OCI-LY1 (cell line): ENCODE measurements around the gene PSMB10.

Experiments used
- EZH2 ChIP-seq: fragments of 200-600 bp; sonication (generic), shearing (Covaris generic); IDR thresholded peaks from 2 replicates; pipeline ENCODE4 v1.8.0; 2017; ENCODE audit warnings: borderline replicate concordance, mixed run types, mild to moderate bottlenecking, antibody characterized with exemption, low read length, moderate library complexity, mixed read lengths
- TF ChIP-seq, protein P1 (sequence below): fragments of 200-600 bp; sonication (generic), shearing (Covaris generic); IDR thresholded peaks from 2 replicates; pipeline ENCODE4 v1.5.1; 2017; ENCODE audit warnings: mild to moderate bottlenecking, antibody characterized with exemption, low read length, moderate library complexity, mixed read lengths

DNA sequence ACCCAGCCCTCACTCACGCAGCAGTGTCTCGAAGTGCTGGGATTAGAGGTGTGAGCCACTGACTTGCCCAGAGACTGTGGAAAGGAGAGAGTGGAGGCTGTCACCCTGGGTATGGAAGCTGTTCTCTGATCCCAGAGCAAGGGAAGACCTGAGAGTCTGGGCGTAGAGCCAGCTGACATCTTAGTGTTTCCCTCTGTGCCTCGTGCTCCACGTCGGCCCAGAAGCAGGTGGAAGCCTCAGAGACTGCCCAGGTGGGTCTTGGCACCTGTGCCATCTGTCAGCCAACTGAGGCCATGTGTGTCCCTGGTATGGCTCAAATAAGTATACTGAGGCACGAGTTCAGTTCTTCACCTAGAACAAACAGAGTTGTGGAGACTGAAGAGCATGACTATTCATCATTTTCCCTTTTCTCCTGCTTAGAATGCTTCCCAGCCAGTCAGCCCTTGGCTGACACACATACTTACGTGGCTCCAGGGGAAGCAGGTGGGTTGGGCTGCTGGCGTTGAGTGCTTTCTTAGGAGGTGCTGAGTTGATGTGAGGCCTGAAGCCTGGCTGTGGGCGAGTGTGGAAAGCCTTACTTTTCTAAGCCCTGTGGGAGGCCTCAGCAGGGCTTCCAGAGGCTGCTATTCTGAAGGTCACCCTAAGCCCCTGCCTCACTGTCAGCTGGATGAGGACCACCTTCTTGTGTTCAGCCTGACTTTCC is 13.1 kb downstream of the PSMB10 start:
- TF ChIP-seq, protein P1, sequence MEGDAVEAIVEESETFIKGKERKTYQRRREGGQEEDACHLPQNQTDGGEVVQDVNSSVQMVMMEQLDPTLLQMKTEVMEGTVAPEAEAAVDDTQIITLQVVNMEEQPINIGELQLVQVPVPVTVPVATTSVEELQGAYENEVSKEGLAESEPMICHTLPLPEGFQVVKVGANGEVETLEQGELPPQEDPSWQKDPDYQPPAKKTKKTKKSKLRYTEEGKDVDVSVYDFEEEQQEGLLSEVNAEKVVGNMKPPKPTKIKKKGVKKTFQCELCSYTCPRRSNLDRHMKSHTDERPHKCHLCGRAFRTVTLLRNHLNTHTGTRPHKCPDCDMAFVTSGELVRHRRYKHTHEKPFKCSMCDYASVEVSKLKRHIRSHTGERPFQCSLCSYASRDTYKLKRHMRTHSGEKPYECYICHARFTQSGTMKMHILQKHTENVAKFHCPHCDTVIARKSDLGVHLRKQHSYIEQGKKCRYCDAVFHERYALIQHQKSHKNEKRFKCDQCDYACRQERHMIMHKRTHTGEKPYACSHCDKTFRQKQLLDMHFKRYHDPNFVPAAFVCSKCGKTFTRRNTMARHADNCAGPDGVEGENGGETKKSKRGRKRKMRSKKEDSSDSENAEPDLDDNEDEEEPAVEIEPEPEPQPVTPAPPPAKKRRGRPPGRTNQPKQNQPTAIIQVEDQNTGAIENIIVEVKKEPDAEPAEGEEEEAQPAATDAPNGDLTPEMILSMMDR = no peak
- TF ChIP-seq EZH2 = no peak
